GM18508 (cell line): ENCODE measurements around the gene PC.
"Not testable (repeated sequence)": the region's sequence is repeated elsewhere in the genome, so short reads cannot be mapped to it uniquely, and the experiment has no call there.

Experiments
- ATAC-seq: cut with Tn5 transposase; IDR thresholded peaks from one replicate; pipeline ENCODE4 v1.9.1; 2021; ENCODE audit warnings: moderate number of reproducible peaks; ENCODE audit not compliant: insufficient read depth, unreplicated experiment

PC gene

GRCh38 chr11:66961691-66962213 is 3.6 kb upstream of the PC start:
- not testable (repeated sequence) for ATAC-seq

GRCh38 chr11:66958956-66959274 is 732 bp upstream of the PC start:
- no peak for ATAC-seq

- ATAC-seq, result no peak
Measured at GRCh38 chr11:66957971-66958231, 282 bp downstream of the PC start.

GRCh38 chr11:66956689-66957290 is 1.4 kb downstream of the PC start:
- no peak for ATAC-seq

- no peak for ATAC-seq
Measured at GRCh38 chr11:66953081-66953833, 4.9 kb downstream of the PC start.

- no peak for ATAC-seq
Measured at GRCh38 chr11:66951927-66952337, 6.3 kb downstream of the PC start.

GRCh38 chr11:66951135-66951534 is 7.0 kb downstream of the PC start:
- ATAC-seq, result no peak

GRCh38 chr11:66950112-66950535 is 8.1 kb downstream of the PC start:
- ATAC-seq, result no peak

- no peak for ATAC-seq
Measured at GRCh38 chr11:66938582-66939135, 19.5 kb downstream of the PC start.

- no peak for ATAC-seq
Measured at GRCh38 chr11:66937193-66937733, 20.9 kb downstream of the PC start.

- no peak for ATAC-seq
Measured at GRCh38 chr11:66936311-66936711, 21.9 kb downstream of the PC start.

- ATAC-seq, result no peak
Measured at GRCh38 chr11:66934950-66935779, 23.0 kb downstream of the PC start.

GRCh38 chr11:66933531-66933930 is 24.7 kb downstream of the PC start:
- no peak for ATAC-seq

GRCh38 chr11:66932543-66932942 is 25.6 kb downstream of the PC start:
- no peak for ATAC-seq

GRCh38 chr11:66929753-66930152 is 28.4 kb downstream of the PC start:
- no peak for ATAC-seq

GRCh38 chr11:66924272-66924671 is 33.9 kb downstream of the PC start:
- no peak for ATAC-seq

GRCh38 chr11:66922551-66922950 is 35.6 kb downstream of the PC start:
- ATAC-seq, result no peak

GRCh38 chr11:66920978-66921784 is 37.0 kb downstream of the PC start:
- no peak for ATAC-seq

GRCh38 chr11:66919923-66920322 is 38.3 kb downstream of the PC start:
- no peak for ATAC-seq

GRCh38 chr11:66918741-66919140 is 39.4 kb downstream of the PC start:
- ATAC-seq, result no peak
